GM18858 (cell line): ENCODE measurements around the gene COX7B2.

ENCODE experiments used
- ATAC-seq: cut with Tn5 transposase; IDR thresholded peaks from one replicate; pipeline ENCODE4 v1.9.1; 2021; ENCODE audit not compliant: unreplicated experiment

The COX7B2 gene

GRCh38 chr4:46909078-46909477 is at the start of gene COX7B2:
Gene COX7B2, minus strand, starts transcription at chr4:46909245. Its CDS starts 174,053 bp downstream, at chr4:46735192.
- no peak for ATAC-seq

GRCh38 chr4:46956451-46956850 is 47.4 kb upstream of the COX7B2 start:
- ATAC-seq: no peak

- no peak for ATAC-seq
Observed at GRCh38 chr4:46955601-46956000, 46.6 kb upstream of the COX7B2 start.

GRCh38 chr4:46954643-46955042 is 45.6 kb upstream of the COX7B2 start:
- ATAC-seq: no peak

- no peak for ATAC-seq
Observed at GRCh38 chr4:46953564-46953963, 44.5 kb upstream of the COX7B2 start.

GRCh38 chr4:46952451-46952850 is 43.4 kb upstream of the COX7B2 start:
- ATAC-seq: no peak

- no peak for ATAC-seq
Observed at GRCh38 chr4:46950826-46951225, 41.8 kb upstream of the COX7B2 start.

GRCh38 chr4:46949822-46950221 is 40.8 kb upstream of the COX7B2 start:
- no peak for ATAC-seq

- no peak for ATAC-seq
Observed at GRCh38 chr4:46947541-46947940, 38.5 kb upstream of the COX7B2 start.

- ATAC-seq: no peak
Observed at GRCh38 chr4:46946919-46947536, 38.0 kb upstream of the COX7B2 start.

GRCh38 chr4:46945062-46945461 is 36.0 kb upstream of the COX7B2 start:
- no peak for ATAC-seq

GRCh38 chr4:46944345-46944744 is 35.3 kb upstream of the COX7B2 start:
- no peak for ATAC-seq

- ATAC-seq: no peak
Observed at GRCh38 chr4:46937493-46937892, 28.4 kb upstream of the COX7B2 start.

- no peak for ATAC-seq
Observed at GRCh38 chr4:46934726-46935125, 25.7 kb upstream of the COX7B2 start.

GRCh38 chr4:46933686-46934085 is 24.6 kb upstream of the COX7B2 start:
- no peak for ATAC-seq

- no peak for ATAC-seq
Observed at GRCh38 chr4:46931981-46932380, 22.9 kb upstream of the COX7B2 start.

GRCh38 chr4:46930891-46931290 is 21.8 kb upstream of the COX7B2 start:
- no peak for ATAC-seq

- ATAC-seq: no peak
Observed at GRCh38 chr4:46927201-46927600, 18.2 kb upstream of the COX7B2 start.

- ATAC-seq: no peak
Observed at GRCh38 chr4:46924789-46925529, 15.9 kb upstream of the COX7B2 start.

- ATAC-seq: no peak
Observed at GRCh38 chr4:46922205-46922604, 13.2 kb upstream of the COX7B2 start.

- no peak for ATAC-seq
Observed at GRCh38 chr4:46908148-46908547, 897 bp downstream of the COX7B2 start.

- no peak for ATAC-seq
Observed at GRCh38 chr4:46900082-46900481, 9.0 kb downstream of the COX7B2 start.

- no peak for ATAC-seq
Observed at GRCh38 chr4:46894826-46895225, 14.2 kb downstream of the COX7B2 start.
